ENCODE data around the gene MYH15.

DNA sequence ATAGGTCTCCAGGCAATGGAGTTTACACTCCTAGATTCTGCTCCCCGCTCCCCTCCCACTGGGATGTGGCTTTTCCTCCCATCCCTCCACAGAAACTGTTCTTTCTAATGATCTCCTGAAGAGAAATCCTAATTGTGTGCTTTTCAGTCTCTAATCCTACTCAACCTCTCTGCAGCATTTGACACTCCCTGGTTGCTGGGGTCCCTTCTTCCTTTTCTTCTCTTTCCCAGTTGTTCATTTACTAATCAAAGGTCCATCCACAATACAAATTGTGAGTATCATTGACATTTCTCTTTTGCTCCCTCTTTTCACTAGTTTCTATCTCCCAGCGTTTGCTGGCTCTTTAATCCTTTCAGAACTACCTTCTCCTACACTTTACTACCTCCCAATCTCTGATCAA, 6.5 kb upstream of the MYH15 start:
- TF ChIP-seq, protein P1, sequence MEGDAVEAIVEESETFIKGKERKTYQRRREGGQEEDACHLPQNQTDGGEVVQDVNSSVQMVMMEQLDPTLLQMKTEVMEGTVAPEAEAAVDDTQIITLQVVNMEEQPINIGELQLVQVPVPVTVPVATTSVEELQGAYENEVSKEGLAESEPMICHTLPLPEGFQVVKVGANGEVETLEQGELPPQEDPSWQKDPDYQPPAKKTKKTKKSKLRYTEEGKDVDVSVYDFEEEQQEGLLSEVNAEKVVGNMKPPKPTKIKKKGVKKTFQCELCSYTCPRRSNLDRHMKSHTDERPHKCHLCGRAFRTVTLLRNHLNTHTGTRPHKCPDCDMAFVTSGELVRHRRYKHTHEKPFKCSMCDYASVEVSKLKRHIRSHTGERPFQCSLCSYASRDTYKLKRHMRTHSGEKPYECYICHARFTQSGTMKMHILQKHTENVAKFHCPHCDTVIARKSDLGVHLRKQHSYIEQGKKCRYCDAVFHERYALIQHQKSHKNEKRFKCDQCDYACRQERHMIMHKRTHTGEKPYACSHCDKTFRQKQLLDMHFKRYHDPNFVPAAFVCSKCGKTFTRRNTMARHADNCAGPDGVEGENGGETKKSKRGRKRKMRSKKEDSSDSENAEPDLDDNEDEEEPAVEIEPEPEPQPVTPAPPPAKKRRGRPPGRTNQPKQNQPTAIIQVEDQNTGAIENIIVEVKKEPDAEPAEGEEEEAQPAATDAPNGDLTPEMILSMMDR (IDR thresholded peaks at IDR 0.05), result no peak
- TF ChIP-seq ATF1 (CRISPR knock-in tag; IDR thresholded peaks at IDR 0.05), result no peak
- no peak for TF ChIP-seq ZNF232 (CRISPR knock-in tag; IDR thresholded peaks at IDR 0.05)
- no peak for TF ChIP-seq ESRRA (CRISPR knock-in tag; IDR thresholded peaks at IDR 0.05; ENCODE audit: borderline replicate concordance)
- no peak for TF ChIP-seq KAT7 (CRISPR knock-in tag; IDR thresholded peaks at IDR 0.05; ENCODE audit: borderline replicate concordance)
- no peak for TF ChIP-seq NR2C2 (CRISPR knock-in tag; IDR thresholded peaks at IDR 0.05)
